ENCODE data around the gene CYP26C1.

The CYP26C1 gene

GRCh38 chr10:93059975-93060886 is at the start of gene CYP26C1:
Gene CYP26C1, plus strand, starts transcription at chr10:93060798. Its CDS starts 466 bp downstream, at chr10:93061264.
- in situ Hi-C loops (cut with HindIII; ENCODE audit: low sequenced_read_pairs), result no loop called here

- in situ Hi-C loops (cut with HindIII; ENCODE audit: low sequenced_read_pairs), result no loop called here
Measured at GRCh38 chr10:93015722-93016121, 44.9 kb upstream of the CYP26C1 start.

- in situ Hi-C loops (cut with HindIII; ENCODE audit: low sequenced_read_pairs), result no loop called here
Measured at GRCh38 chr10:93023013-93023650, 37.5 kb upstream of the CYP26C1 start.

GRCh38 chr10:93026072-93026471 is 34.5 kb upstream of the CYP26C1 start:
- in situ Hi-C loops (cut with HindIII; ENCODE audit: low sequenced_read_pairs), result no loop called here

- in situ Hi-C loops (cut with HindIII; ENCODE audit: low sequenced_read_pairs), result no loop called here
Measured at GRCh38 chr10:93027508-93027907, 33.1 kb upstream of the CYP26C1 start.

- in situ Hi-C loops (cut with HindIII; ENCODE audit: low sequenced_read_pairs), result no loop called here
Measured at GRCh38 chr10:93028883-93029282, 31.7 kb upstream of the CYP26C1 start.

- in situ Hi-C loops (cut with HindIII; ENCODE audit: low sequenced_read_pairs), result no loop called here
Measured at GRCh38 chr10:93030409-93030808, 30.2 kb upstream of the CYP26C1 start.

- in situ Hi-C loops (cut with HindIII; ENCODE audit: low sequenced_read_pairs), result no loop called here
Measured at GRCh38 chr10:93032105-93032808, 28.3 kb upstream of the CYP26C1 start.

GRCh38 chr10:93032809-93033137 is 27.8 kb upstream of the CYP26C1 start:
- in situ Hi-C loops (cut with HindIII; ENCODE audit: low sequenced_read_pairs), result no loop called here

GRCh38 chr10:93034426-93034825 is 26.2 kb upstream of the CYP26C1 start:
- in situ Hi-C loops (cut with HindIII; ENCODE audit: low sequenced_read_pairs), result no loop called here

GRCh38 chr10:93039110-93039509 is 21.5 kb upstream of the CYP26C1 start:
- in situ Hi-C loops (cut with HindIII; ENCODE audit: low sequenced_read_pairs), result no loop called here

- in situ Hi-C loops (cut with HindIII; ENCODE audit: low sequenced_read_pairs), result no loop called here
Measured at GRCh38 chr10:93039721-93040120, 20.9 kb upstream of the CYP26C1 start.

- in situ Hi-C loops (cut with HindIII; ENCODE audit: low sequenced_read_pairs), result no loop called here
Measured at GRCh38 chr10:93054486-93054885, 6.1 kb upstream of the CYP26C1 start.

- in situ Hi-C loops (cut with HindIII; ENCODE audit: low sequenced_read_pairs), result no loop called here
Measured at GRCh38 chr10:93058139-93058538, 2.5 kb upstream of the CYP26C1 start.

- in situ Hi-C loops (cut with HindIII; ENCODE audit: low sequenced_read_pairs), result no loop called here
Measured at GRCh38 chr10:93060887-93061593, 442 bp downstream of the CYP26C1 start.

- in situ Hi-C loops (cut with HindIII; ENCODE audit: low sequenced_read_pairs), result no loop called here
Measured at GRCh38 chr10:93061594-93062513, 1.3 kb downstream of the CYP26C1 start.

GRCh38 chr10:93062514-93063143 is 2.0 kb downstream of the CYP26C1 start:
- in situ Hi-C loops (cut with HindIII; ENCODE audit: low sequenced_read_pairs), result no loop called here

GRCh38 chr10:93063144-93063976 is 2.8 kb downstream of the CYP26C1 start:
- in situ Hi-C loops (cut with HindIII; ENCODE audit: low sequenced_read_pairs), result no loop called here
